Hepatocyte (in vitro differentiated cells): ENCODE measurements around the gene PRKAR1A. TPM values are rescaled to one million over a fixed set of nuclear protein-coding genes. Genes with fewer than 3 reads are reported as not detected.

Experiments used
- DNase-seq: peaks from one replicate; pipeline ENCODE4 v3.0.0-alpha.2; 2016; ENCODE audit warnings: low spot score
- H2AFZ ChIP-seq: fragments of 200-600 bp; sonication (generic); 2 replicates; pipeline ENCODE4 v1.6.0; 2016; ENCODE audit warnings: antibody characterized with exemption, mild to moderate bottlenecking
- H3K27ac ChIP-seq: fragments of 200-600 bp; sonication (generic); 2 replicates; pipeline ENCODE4 v1.5.1; 2016; ENCODE audit warnings: mild to moderate bottlenecking
- H3K27me3 ChIP-seq: fragments of 200-600 bp; sonication (generic); 2 replicates; pipeline ENCODE4 v1.6.1; 2016
- H3K36me3 ChIP-seq: fragments of 200-600 bp; sonication (generic); replicated peaks from 2 replicates; pipeline ENCODE4 v1.5.1; 2016; ENCODE audit warnings: low read depth; ENCODE audit not compliant: insufficient read depth
- H3K4me1 ChIP-seq: fragments of 200-600 bp; sonication (generic); 2 replicates; pipeline ENCODE4 v1.5.1; 2016; ENCODE audit warnings: mild to moderate bottlenecking, moderate library complexity; ENCODE audit not compliant: insufficient read depth
- H3K4me2 ChIP-seq: fragments of 200-600 bp; sonication (generic); 2 replicates; pipeline ENCODE4 v1.6.0; 2016
- H3K4me3 ChIP-seq: fragments of 200-600 bp; sonication (generic); 2 replicates; pipeline ENCODE4 v1.5.1; 2016; ENCODE audit warnings: mild to moderate bottlenecking
- H3K79me2 ChIP-seq: fragments of 200-600 bp; sonication (generic); 2 replicates; pipeline ENCODE4 v1.6.0; 2017; ENCODE audit warnings: mild to moderate bottlenecking
- H3K9me2 ChIP-seq: fragments of 200-600 bp; sonication (generic); replicated peaks from 2 replicates; pipeline ENCODE4 v1.6.0; 2017; ENCODE audit warnings: mild to moderate bottlenecking; ENCODE audit not compliant: insufficient read depth
- H3K9me3 ChIP-seq: fragments of 200-600 bp; sonication (generic); 2 replicates; pipeline ENCODE4 v1.5.1; 2016; ENCODE audit warnings: low read depth, mild to moderate bottlenecking
- H4K20me1 ChIP-seq: fragments of 200-600 bp; sonication (generic); 2 replicates; pipeline ENCODE4 v1.6.0; 2016; ENCODE audit warnings: mild to moderate bottlenecking; ENCODE audit not compliant: insufficient read depth, poor library complexity, severe bottlenecking
- EZH2 ChIP-seq: fragments of 200-600 bp; sonication (generic); IDR thresholded peaks from 2 replicates; pipeline ENCODE4 v1.6.1; 2016; ENCODE audit warnings: antibody characterized with exemption, mild to moderate bottlenecking, borderline replicate concordance
- EZH2phosphoT487 ChIP-seq: fragments of 200-600 bp; sonication (generic); IDR thresholded peaks from one replicate; pipeline ENCODE4 v1.6.1; 2018; ENCODE audit warnings: antibody characterized with exemption, mild to moderate bottlenecking, low read depth, moderate library complexity; ENCODE audit not compliant: unreplicated experiment, severe bottlenecking
- WGBS: methylation state at CpG from one replicate; pipeline ENCODE4 v1.1.6; 2016; ENCODE audit warnings: low lambda C conversion rate; ENCODE audit errors: missing lambda C conversion rate; 5-methylcytosine and 5-hydroxymethylcytosine counted together
- polyA plus RNA-seq: library from polyadenylated mRNA; unstranded; fragments of >200 nt; fragmentation: Nextera tagmentation; extraction: Ambion mirVana; gene quantifications from 2 replicates; pipeline ENCODE4 v1.2.1, GENCODE V29; 2016
- total RNA-seq: library from RNA; depleted of rRNA; stranded (reverse); fragments of >200 nt; gene quantifications from 2 replicates; pipeline ENCODE4 v1.2.3, GENCODE V29; 2014
- TF ChIP-seq, protein P1 (sequence below): fragments of 200-600 bp; sonication (generic); IDR thresholded peaks from 2 replicates; pipeline ENCODE4 v1.5.1; 2016; ENCODE audit warnings: antibody characterized with exemption, mild to moderate bottlenecking; ENCODE audit not compliant: poor library complexity

PRKAR1A gene
- total and polyA plus RNA-seq, 2 experiments from 2014 or later: 182 to 253 TPM

DNA sequence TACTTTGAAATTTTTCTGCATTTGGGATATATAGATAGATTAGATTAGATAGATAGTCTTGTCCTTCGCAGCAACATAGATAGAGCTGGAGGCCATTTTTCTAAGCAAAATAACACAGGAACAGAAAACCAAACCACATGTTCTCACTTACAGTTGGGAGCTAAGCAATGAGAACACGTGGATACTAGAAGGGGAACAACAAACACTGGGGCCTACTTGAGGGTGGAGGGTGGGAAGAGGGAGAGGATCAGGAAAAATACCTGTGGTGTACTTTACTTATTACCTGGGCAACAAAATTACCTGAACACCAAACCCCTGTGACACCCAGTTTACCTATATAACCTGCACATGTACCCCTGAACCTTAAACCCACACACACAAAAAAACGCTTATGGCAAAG is 14.3 kb downstream of the PRKAR1A start:
- Histone ChIP-seq H3K27ac (no peak overlapping the region), H4K20me1 (peaks cover 14% of the 10 kb centered on the region)
- WGBS: 85% methylated on average over 3 of the region's 3 CpGs

DNA sequence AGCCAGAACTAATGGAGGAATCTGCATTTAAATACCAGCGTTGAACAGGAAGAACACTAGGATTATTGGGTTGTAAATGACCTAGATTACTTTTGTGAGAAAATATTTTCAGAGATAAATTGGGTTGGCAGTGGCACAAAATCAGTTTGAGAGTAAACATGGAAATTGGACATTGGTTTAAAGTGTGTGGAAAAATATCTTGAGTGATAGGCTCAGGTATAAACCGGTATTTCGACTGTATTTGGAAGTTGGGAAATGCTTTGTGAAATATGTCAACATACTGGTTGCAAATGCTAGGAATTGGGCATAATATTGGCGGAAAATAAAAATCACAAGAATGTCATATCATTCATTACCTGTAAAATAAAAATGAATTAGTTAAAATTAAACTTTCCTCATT is 15.1 kb downstream of the PRKAR1A start:
- Histone ChIP-seq H3K27ac (no peak overlapping the region), H2AFZ (no peak overlapping the region), H3K36me3 (peaks cover 9% of the 10 kb centered on the region), H3K27me3 (no peaks in the 10 kb centered on the region), H3K9me2 (no peaks in the 10 kb centered on the region), H3K4me3 (no peak overlapping the region), H3K9me3 (no peaks in the 10 kb centered on the region), H3K4me2 (no peak overlapping the region), H4K20me1 (peaks cover 7% of the 10 kb centered on the region), H3K79me2 (peaks cover 38% of the 10 kb centered on the region), H3K4me1 (no peaks in the 10 kb centered on the region)
- TF ChIP-seq EZH2: no peak
- no peak for TF ChIP-seq EZH2phosphoT487
- TF ChIP-seq, protein P1, sequence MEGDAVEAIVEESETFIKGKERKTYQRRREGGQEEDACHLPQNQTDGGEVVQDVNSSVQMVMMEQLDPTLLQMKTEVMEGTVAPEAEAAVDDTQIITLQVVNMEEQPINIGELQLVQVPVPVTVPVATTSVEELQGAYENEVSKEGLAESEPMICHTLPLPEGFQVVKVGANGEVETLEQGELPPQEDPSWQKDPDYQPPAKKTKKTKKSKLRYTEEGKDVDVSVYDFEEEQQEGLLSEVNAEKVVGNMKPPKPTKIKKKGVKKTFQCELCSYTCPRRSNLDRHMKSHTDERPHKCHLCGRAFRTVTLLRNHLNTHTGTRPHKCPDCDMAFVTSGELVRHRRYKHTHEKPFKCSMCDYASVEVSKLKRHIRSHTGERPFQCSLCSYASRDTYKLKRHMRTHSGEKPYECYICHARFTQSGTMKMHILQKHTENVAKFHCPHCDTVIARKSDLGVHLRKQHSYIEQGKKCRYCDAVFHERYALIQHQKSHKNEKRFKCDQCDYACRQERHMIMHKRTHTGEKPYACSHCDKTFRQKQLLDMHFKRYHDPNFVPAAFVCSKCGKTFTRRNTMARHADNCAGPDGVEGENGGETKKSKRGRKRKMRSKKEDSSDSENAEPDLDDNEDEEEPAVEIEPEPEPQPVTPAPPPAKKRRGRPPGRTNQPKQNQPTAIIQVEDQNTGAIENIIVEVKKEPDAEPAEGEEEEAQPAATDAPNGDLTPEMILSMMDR: no peak
- DNase-seq: no peak
- WGBS: 95% methylated on average over 4 of the region's 4 CpGs

More for the DNA sequence above, 14.3 kb downstream of the PRKAR1A start:
- no peak for DNase-seq
- Histone ChIP-seq H3K4me3 (no peak overlapping the region), H3K4me1 (no peaks in the 10 kb centered on the region), H3K9me2 (no peaks in the 10 kb centered on the region), H3K27me3 (no peaks in the 10 kb centered on the region), H2AFZ (no peak overlapping the region), H3K36me3 (peaks cover 9% of the 10 kb centered on the region), H3K9me3 (no peaks in the 10 kb centered on the region), H3K79me2 (peaks cover 44% of the 10 kb centered on the region), H3K4me2 (no peak overlapping the region)
- TF ChIP-seq, protein P1: no peak
- TF ChIP-seq EZH2 (no peak), EZH2phosphoT487 (no peak)

DNA sequence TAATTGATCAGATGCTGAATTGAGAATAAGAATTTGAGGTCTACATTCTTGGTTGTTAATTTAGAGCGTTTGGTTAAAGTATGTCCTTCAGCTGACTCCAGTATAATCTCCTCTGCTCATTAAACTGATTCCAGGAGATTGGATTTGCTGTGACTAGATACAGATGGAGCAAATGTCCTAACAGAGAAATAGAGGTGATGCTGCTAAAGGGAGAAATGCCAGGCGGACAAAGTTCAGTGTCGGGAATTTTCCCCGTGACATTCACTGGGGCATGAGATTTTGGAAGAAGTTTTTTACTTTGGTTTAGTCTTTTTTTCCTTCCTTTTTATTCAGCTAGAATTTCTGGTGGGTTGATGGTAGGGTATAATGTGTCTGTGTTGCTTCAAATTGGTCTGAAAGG is 19.0 kb downstream of the PRKAR1A start:
- Histone ChIP-seq H3K36me3 (peaks cover 5% of the 10 kb centered on the region), H3K4me2 (no peak overlapping the region), H2AFZ (no peak overlapping the region), H3K9me2 (no peaks in the 10 kb centered on the region), H3K27ac (no peak overlapping the region), H3K4me1 (no peaks in the 10 kb centered on the region), H3K4me3 (no peak overlapping the region), H3K9me3 (no peaks in the 10 kb centered on the region), H3K79me2 (peaks cover 7% of the 10 kb centered on the region), H3K27me3 (no peaks in the 10 kb centered on the region), H4K20me1 (no peaks in the 10 kb centered on the region)
- DNase-seq: no peak
- 87% methylated on average over 4 of the region's 4 CpGs for WGBS
- TF ChIP-seq EZH2phosphoT487 (no peak), EZH2 (no peak)
- TF ChIP-seq, protein P1: no peak

DNA sequence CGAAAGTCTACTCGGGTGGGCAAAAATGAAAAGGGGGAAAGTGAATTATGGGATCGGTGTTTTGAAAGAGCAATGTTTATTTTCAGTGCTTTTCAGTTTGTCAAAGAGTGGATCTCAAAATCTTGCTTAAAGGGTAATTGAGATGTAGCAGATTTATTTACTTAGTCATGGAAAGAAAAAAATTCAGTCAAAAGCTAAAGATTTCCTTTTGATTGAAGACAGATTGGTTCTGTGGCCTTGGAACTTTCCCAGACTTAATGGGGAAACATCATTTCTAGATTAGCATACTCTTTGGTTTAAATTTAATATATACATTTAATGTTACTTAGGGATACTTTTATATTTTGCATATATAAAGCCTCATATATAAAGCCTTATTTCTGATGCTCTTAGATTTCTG is 20.6 kb downstream of the PRKAR1A start:
- Histone ChIP-seq H2AFZ (no peak overlapping the region), H3K27me3 (no peaks in the 10 kb centered on the region), H3K79me2 (no peaks in the 10 kb centered on the region), H3K27ac (no peak overlapping the region), H3K4me1 (no peaks in the 10 kb centered on the region), H3K4me3 (no peak overlapping the region), H3K36me3 (no peaks in the 10 kb centered on the region), H3K9me2 (no peaks in the 10 kb centered on the region), H3K4me2 (no peak overlapping the region), H4K20me1 (no peaks in the 10 kb centered on the region), H3K9me3 (no peaks in the 10 kb centered on the region)
- no peak for DNase-seq
- no peak for TF ChIP-seq EZH2
- no peak for TF ChIP-seq EZH2phosphoT487
- TF ChIP-seq, protein P1: no peak
- WGBS: 79% methylated on average over 3 of the region's 3 CpGs
